ENCODE data around the gene LRBA. TPM values are rescaled to one million over a fixed set of nuclear protein-coding genes. Genes with fewer than 3 reads are reported as not detected.

LRBA gene
- total and polyA plus RNA-seq, 9 of the 15 experiments (the other 6 are each of a cell fraction or from before 2014, with no cell fraction given): 24.2 to 88.7 (median 59.7) TPM

DNA sequence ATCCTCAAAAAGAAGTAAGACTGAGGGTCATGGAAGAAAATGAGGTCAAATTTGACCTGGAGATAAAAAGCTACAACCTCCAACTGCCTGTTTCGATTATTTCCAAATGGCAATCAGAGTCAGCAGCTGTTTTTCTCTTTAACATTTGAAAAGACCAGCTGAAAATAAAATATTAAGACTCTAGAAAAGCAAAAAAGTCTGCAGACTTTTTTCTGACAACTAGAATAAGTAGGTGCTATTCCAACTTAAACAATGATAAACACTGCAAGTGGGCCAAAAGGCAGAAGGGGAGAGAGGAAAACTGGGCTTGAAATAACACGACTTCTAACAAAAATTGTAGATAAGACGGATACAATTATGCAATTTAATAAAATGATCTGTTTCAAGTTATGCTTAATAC, 110.4 kb downstream of the LRBA start:
- 86% methylated on average over 3 of the region's 3 CpGs for WGBS (ENCODE audit: insufficient coverage, low coverage, missing lambda C conversion rate)
- Histone ChIP-seq H3K9me3 (replicated peaks; ENCODE audit: control insufficient read depth, insufficient read depth, low read depth, low read length) (no peaks in the 10 kb centered on the region), H3K27ac (ENCODE audit: extremely low read depth, low read depth, low read length) (no peak overlapping the region), H3K4me3 (no peak overlapping the region), H3K36me3 (ENCODE audit: control insufficient read depth, insufficient read depth, low read length) (peaks cover 74% of the 10 kb centered on the region), H3K27me3 (ENCODE audit: control insufficient read depth in 2 of 2, insufficient read depth in 2 of 2, low read length in 2 of 2) (no peaks in the 10 kb centered on the region), H3K9me1 (ENCODE audit: control insufficient read depth, insufficient read depth, low read length) (no peaks in the 10 kb centered on the region), H4K20me1 (replicated peaks; ENCODE audit: control insufficient read depth, insufficient read depth, low read length) (no peaks in the 10 kb centered on the region), H3K4me1 (replicated peaks in 1 of 2; ENCODE audit: control insufficient read depth in 2 of 2, insufficient read depth in 2 of 2, low read length in 2 of 2) (peaks cover 0 to 4% of the 10 kb centered on the region in 2 experiments; a peak in 1 of 5 replicates), H2AFZ (ENCODE audit: low read depth, low read length) (no peak overlapping the region), H3K4me2 (ENCODE audit: insufficient read depth, low read length) (no peak overlapping the region), H3K9ac (ENCODE audit: insufficient read depth in 1 of 2, low read depth in 2 of 2, low read length in 2 of 2) (no peak overlapping the region), H3K79me2 (ENCODE audit: control insufficient read depth, insufficient read depth, low read length) (no peaks in the 10 kb centered on the region)
- BruUV-seq (replicated peaks): no TSS peak
- DNase-seq (ENCODE audit: extremely low read depth in 1 of 4, low spot score in 3 of 4): no peak
- intact Hi-C loops (cut with micrococcal nuclease): no loop called here
- in situ Hi-C loops (cut with MboI): no loop called here
- ChIA-PET CTCF (ENCODE audit: low intra/inter-chr PET ratio) (no interaction called here), POLR2A (no interaction called here)
- no peak for ATAC-seq
- no peak for FAIRE-seq
- no peak for TF ChIP-seq ZNF224 (CRISPR knock-in tag; IDR thresholded peaks at IDR 0.05)
- no peak for TF ChIP-seq PHF20 (IDR thresholded peaks at IDR 0.05; ENCODE audit: partially characterized antibody)
- TF ChIP-seq, protein P1, sequence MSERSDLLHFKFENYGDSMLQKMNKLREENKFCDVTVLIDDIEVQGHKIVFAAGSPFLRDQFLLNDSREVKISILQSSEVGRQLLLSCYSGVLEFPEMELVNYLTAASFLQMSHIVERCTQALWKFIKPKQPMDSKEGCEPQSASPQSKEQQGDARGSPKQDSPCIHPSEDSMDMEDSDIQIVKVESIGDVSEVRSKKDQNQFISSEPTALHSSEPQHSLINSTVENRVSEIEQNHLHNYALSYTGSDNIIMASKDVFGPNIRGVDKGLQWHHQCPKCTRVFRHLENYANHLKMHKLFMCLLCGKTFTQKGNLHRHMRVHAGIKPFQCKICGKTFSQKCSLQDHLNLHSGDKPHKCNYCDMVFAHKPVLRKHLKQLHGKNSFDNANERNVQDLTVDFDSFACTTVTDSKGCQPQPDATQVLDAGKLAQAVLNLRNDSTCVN (CRISPR knock-in tag; IDR thresholded peaks at IDR 0.05): no peak
- TF ChIP-seq, protein P2, sequence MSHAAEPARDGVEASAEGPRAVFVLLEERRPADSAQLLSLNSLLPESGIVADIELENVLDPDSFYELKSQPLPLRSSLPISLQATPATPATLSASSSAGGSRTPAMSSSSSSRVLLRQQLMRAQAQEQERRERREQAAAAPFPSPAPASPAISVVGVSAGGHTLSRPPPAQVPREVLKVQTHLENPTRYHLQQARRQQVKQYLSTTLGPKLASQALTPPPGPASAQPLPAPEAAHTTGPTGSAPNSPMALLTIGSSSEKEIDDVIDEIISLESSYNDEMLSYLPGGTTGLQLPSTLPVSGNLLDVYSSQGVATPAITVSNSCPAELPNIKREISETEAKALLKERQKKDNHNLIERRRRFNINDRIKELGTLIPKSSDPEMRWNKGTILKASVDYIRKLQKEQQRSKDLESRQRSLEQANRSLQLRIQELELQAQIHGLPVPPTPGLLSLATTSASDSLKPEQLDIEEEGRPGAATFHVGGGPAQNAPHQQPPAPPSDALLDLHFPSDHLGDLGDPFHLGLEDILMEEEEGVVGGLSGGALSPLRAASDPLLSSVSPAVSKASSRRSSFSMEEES (CRISPR knock-in tag; IDR thresholded peaks at IDR 0.05): no peak
- TF ChIP-seq CTBP1 (IDR thresholded peaks at IDR 0.05; ENCODE audit: borderline replicate concordance): no peak
- TF ChIP-seq, protein P3, sequence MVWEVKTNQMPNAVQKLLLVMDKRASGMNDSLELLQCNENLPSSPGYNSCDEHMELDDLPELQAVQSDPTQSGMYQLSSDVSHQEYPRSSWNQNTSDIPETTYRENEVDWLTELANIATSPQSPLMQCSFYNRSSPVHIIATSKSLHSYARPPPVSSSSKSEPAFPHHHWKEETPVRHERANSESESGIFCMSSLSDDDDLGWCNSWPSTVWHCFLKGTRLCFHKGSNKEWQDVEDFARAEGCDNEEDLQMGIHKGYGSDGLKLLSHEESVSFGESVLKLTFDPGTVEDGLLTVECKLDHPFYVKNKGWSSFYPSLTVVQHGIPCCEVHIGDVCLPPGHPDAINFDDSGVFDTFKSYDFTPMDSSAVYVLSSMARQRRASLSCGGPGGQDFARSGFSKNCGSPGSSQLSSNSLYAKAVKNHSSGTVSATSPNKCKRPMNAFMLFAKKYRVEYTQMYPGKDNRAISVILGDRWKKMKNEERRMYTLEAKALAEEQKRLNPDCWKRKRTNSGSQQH (CRISPR knock-in tag; IDR thresholded peaks at IDR 0.05): no peak
- no peak for TF ChIP-seq ATF7 (IDR thresholded peaks at IDR 0.05)
- TF ChIP-seq, protein P4, sequence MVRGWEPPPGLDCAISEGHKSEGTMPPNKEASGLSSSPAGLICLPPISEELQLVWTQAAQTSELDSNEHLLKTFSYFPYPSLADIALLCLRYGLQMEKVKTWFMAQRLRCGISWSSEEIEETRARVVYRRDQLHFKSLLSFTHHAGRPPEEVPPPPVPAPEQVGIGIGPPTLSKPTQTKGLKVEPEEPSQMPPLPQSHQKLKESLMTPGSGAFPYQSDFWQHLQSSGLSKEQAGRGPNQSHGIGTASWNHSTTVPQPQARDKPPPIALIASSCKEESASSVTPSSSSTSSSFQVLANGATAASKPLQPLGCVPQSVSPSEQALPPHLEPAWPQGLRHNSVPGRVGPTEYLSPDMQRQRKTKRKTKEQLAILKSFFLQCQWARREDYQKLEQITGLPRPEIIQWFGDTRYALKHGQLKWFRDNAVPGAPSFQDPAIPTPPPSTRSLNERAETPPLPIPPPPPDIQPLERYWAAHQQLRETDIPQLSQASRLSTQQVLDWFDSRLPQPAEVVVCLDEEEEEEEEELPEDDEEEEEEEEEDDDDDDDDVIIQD (CRISPR knock-in tag; IDR thresholded peaks at IDR 0.05): no peak
- TF ChIP-seq HNRNPH1 (optimal IDR thresholded peaks at IDR 0.05; ENCODE audit: low read depth, low read length): no peak
- TF ChIP-seq PRMT5 (CRISPR knock-in tag; IDR thresholded peaks at IDR 0.05): no peak
- TF ChIP-seq ZC3H4 (CRISPR knock-in tag; IDR thresholded peaks at IDR 0.05; ENCODE audit: borderline replicate concordance): no peak
- no peak for TF ChIP-seq ARHGAP35 (IDR thresholded peaks at IDR 0.05; ENCODE audit: partially characterized antibody)
- no peak for TF ChIP-seq KHSRP (IDR thresholded peaks at IDR 0.05)
- no peak for TF ChIP-seq BACH1 (tag; IDR thresholded peaks at IDR 0.05)
- TF ChIP-seq, protein P5, sequence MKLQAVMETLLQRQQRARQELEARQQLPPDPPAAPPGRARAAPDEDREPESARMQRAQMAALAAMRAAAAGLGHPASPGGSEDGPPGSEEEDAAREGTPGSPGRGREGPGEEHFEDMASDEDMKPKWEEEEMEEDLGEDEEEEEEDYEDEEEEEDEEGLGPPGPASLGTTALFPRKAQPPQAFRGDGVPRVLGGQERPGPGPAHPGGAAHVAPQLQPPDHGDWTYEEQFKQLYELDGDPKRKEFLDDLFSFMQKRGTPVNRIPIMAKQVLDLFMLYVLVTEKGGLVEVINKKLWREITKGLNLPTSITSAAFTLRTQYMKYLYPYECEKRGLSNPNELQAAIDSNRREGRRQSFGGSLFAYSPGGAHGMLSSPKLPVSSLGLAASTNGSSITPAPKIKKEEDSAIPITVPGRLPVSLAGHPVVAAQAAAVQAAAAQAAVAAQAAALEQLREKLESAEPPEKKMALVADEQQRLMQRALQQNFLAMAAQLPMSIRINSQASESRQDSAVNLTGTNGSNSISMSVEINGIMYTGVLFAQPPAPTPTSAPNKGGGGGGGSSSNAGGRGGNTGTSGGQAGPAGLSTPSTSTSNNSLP (IDR thresholded peaks at IDR 0.05; ENCODE audit: borderline replicate concordance, low read depth, low read length): no peak
- no peak for TF ChIP-seq TAF15 (IDR thresholded peaks at IDR 0.05; ENCODE audit: low read depth, low read length)
- TF ChIP-seq SLC30A9 (CRISPR knock-in tag; IDR thresholded peaks at IDR 0.05): no peak

Measured in K562 (cell line).